Mucosa of stomach (tissue), 1 donor: ENCODE data around the gene SDR42E1.
"Not testable (repeated sequence)": the region's sequence is repeated elsewhere in the genome, so short reads cannot be mapped to it uniquely, and the experiment has no call there.

Experiments used
- H3K27me3 ChIP-seq: one replicate; pipeline ENCODE4 v1.7.0; 2013; ENCODE audit warnings: mild to moderate bottlenecking, low read length; ENCODE audit not compliant: control insufficient read depth, insufficient read depth
- H3K36me3 ChIP-seq: one replicate; pipeline ENCODE4 v1.7.0; 2013; ENCODE audit warnings: low read length; ENCODE audit not compliant: control insufficient read depth, insufficient read depth
- H3K4me1 ChIP-seq: one replicate; pipeline ENCODE4 v1.7.0; 2013; ENCODE audit warnings: mild to moderate bottlenecking, low read length; ENCODE audit not compliant: control insufficient read depth, insufficient read depth
- H3K4me3 ChIP-seq: one replicate; pipeline ENCODE4 v1.7.0; 2013; ENCODE audit warnings: low read length
- H3K9ac ChIP-seq: one replicate; pipeline ENCODE4 v1.7.0; 2013; ENCODE audit warnings: mild to moderate bottlenecking, low read length, moderate library complexity
- H3K9me3 ChIP-seq: one replicate; pipeline ENCODE4 v1.7.0; 2013; ENCODE audit warnings: mild to moderate bottlenecking, low read length, moderate library complexity; ENCODE audit not compliant: control insufficient read depth
- donor health status: Pancreatic carcinoma.

The SDR42E1 gene

DNA sequence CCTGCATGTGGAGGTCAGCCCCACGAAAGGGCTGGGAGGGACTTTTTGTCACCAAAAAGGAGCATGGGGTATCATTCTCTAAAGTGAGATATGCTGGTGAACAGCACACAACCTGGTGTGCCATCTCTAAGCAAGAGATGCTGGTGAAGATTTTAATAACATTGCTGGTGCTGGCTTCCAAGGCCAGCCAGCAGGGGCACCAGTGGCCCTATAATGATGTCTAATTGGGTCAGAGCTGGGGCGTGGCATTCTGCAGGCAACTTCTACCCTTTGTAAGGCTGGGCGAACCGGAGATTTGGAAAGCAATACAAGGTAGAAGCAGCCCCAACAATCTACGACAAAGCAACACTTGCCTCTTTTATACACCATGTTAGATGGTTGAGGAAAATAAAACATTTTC lies 16.8 kb downstream of the SDR42E1 start:
- H3K9ac ChIP-seq = no peak overlapping the region
- no peaks in the 10 kb centered on the region for H3K9me3 ChIP-seq
- peaks cover 23% of the 10 kb centered on the region for H3K4me1 ChIP-seq
- no peaks in the 10 kb centered on the region for H3K36me3 ChIP-seq
- H3K27me3 ChIP-seq = no peaks in the 10 kb centered on the region
- no peak overlapping the region for H3K4me3 ChIP-seq

DNA sequence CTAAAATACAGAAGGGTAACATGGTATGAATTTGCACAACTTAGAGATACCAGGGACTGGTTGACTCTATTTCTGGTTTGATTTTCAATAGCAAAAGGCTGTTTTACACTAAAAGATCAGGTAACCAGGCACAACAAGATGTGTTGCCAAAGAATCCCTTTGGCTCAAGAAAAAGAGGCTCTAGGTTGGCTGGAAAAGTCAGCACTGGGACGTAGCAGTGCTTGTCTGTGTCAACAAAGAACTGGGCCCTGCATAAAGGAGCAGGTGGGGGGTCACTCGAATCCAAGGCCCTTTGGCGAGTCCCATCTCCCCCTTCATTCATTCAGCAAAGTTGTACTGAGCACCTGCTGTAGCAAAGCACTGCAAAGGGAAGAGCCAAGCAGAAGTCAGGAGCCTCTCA lies 18.4 kb downstream of the SDR42E1 start:
- Histone ChIP-seq H3K9ac (no peak overlapping the region), H3K4me3 (no peak overlapping the region), H3K36me3 (no peaks in the 10 kb centered on the region), H3K9me3 (no peaks in the 10 kb centered on the region), H3K4me1 (peaks cover 23% of the 10 kb centered on the region), H3K27me3 (no peaks in the 10 kb centered on the region)

GRCh38 chr16:81987706-81988105 lies 23.6 kb downstream of the SDR42E1 start:
- H3K4me3 ChIP-seq = no peak overlapping the region
- H3K4me1 ChIP-seq = no peaks in the 10 kb centered on the region
- no peaks in the 10 kb centered on the region for H3K27me3 ChIP-seq
- no peaks in the 10 kb centered on the region for H3K9me3 ChIP-seq
- no peaks in the 10 kb centered on the region for H3K36me3 ChIP-seq
- H3K9ac ChIP-seq = no peak overlapping the region

DNA sequence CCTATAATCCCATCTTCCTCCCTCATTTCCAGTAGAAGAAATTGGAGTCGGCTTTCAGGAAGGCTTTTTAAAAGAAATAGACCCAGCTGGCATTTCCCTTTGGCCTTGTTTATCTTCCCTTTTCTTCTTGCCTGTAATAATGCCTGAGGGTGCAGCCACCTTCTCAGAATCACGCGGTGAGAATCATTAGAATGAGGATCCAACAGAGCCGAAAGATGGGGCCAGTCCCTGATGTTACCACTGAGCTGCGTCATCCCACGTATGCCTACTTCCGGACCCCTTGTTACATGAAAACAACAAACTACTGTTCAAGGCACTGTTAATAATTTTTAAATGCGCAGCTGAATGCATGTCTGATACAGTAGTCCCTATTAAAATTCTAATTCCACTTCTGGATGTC lies 24.1 kb downstream of the SDR42E1 start:
- H3K9me3 ChIP-seq = no peaks in the 10 kb centered on the region
- H3K4me1 ChIP-seq = no peaks in the 10 kb centered on the region
- no peaks in the 10 kb centered on the region for H3K27me3 ChIP-seq
- no peak overlapping the region for H3K9ac ChIP-seq
- H3K36me3 ChIP-seq = no peaks in the 10 kb centered on the region
- H3K4me3 ChIP-seq = no peak overlapping the region

- H3K4me3 ChIP-seq, H3K9me3 ChIP-seq, H3K27me3 ChIP-seq, H3K36me3 ChIP-seq, H3K9ac ChIP-seq, H3K4me1 ChIP-seq: not testable (repeated sequence)
Measured at GRCh38 chr16:81977335-81977942, 33.8 kb downstream of the SDR42E1 start.

DNA sequence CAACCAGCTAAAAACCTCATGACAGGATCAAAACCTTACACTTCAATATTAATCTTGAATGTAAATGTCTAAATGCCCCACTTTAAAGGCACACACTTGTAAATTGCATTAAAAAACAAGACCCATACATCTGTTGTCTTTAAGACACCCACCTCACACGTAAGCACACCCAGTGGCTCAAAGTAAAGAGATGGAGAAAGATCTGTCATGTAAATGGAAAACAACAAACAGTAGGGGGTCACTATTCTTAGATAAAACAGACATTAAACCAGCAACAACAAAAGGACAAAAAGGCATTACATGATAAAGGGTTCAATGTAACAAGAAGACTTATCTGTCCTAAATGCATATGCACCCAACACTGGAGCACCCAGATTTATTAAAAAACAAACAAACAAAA lies 35.6 kb downstream of the SDR42E1 start:
- H3K4me3 ChIP-seq = no peak overlapping the region
- no peaks in the 10 kb centered on the region for H3K9me3 ChIP-seq
- no peaks in the 10 kb centered on the region for H3K27me3 ChIP-seq
- no peaks in the 10 kb centered on the region for H3K36me3 ChIP-seq
- H3K4me1 ChIP-seq = no peaks in the 10 kb centered on the region
- no peak overlapping the region for H3K9ac ChIP-seq

GRCh38 chr16:81973737-81974136 lies 37.5 kb downstream of the SDR42E1 start:
- Histone ChIP-seq H3K9me3 (no peaks in the 10 kb centered on the region), H3K9ac (no peak overlapping the region), H3K4me1 (no peaks in the 10 kb centered on the region), H3K4me3 (no peak overlapping the region), H3K36me3 (no peaks in the 10 kb centered on the region), H3K27me3 (no peaks in the 10 kb centered on the region)

- no peak overlapping the region for H3K4me3 ChIP-seq
- H3K9ac ChIP-seq = no peak overlapping the region
- H3K4me1 ChIP-seq = no peaks in the 10 kb centered on the region
- H3K36me3 ChIP-seq = no peaks in the 10 kb centered on the region
- H3K9me3 ChIP-seq = no peaks in the 10 kb centered on the region
- H3K27me3 ChIP-seq = no peaks in the 10 kb centered on the region
Measured at GRCh38 chr16:81971853-81972252, 39.4 kb downstream of the SDR42E1 start.

DNA sequence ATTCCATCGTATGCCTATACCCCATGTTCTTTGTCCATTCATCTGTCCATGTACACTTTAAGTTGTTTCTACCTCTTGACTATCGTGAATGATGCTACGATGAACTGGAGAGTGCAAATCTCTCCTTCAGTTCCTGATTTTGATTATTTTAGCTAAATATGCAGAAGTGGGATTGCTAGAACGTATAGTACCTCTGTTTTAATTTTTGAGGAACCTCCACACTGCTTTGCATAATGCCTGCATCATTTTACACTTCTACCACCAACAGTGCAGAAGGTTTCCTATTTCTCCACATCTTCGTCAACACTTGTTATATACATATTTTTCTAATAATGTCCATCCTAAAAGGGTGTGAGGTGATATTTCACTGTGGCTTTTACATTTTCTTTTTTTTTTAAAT lies 43.9 kb downstream of the SDR42E1 start:
- H3K4me3 ChIP-seq = no peak overlapping the region

DNA sequence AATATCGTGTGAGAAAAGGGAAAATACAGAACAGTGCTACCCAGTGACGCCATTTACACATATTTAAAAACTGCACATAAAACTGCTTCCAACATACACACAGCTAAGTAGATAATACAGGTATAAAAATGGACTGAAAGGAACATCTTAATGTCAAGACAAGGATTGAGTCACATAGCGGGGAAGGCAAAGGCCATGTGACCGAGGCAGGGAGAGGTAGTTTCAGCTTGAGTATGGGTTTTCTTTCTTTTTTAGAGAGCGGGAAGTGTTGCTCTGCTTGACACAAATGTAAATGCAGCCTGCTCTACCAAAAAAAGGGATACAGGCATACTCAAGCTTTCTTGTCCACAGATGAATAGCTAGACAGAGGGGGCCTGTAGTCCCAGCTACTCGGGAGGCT lies 46.5 kb downstream of the SDR42E1 start:
- Histone ChIP-seq H3K9ac (no peak overlapping the region), H3K27me3 (no peaks in the 10 kb centered on the region), H3K36me3 (no peaks in the 10 kb centered on the region), H3K4me3 (no peak overlapping the region), H3K9me3 (no peaks in the 10 kb centered on the region), H3K4me1 (no peaks in the 10 kb centered on the region)

More for the DNA sequence above, 43.9 kb downstream of the SDR42E1 start:
- Histone ChIP-seq H3K36me3 (no peaks in the 10 kb centered on the region), H3K4me1 (no peaks in the 10 kb centered on the region), H3K9ac (no peak overlapping the region), H3K27me3 (no peaks in the 10 kb centered on the region), H3K9me3 (no peaks in the 10 kb centered on the region)

- H3K9me3 ChIP-seq = no peaks in the 10 kb centered on the region
- H3K36me3 ChIP-seq = no peaks in the 10 kb centered on the region
- no peaks in the 10 kb centered on the region for H3K27me3 ChIP-seq
- H3K9ac ChIP-seq = no peak overlapping the region
- H3K4me1 ChIP-seq = no peaks in the 10 kb centered on the region
- H3K4me3 ChIP-seq = no peak overlapping the region
Measured at GRCh38 chr16:81956213-81956948, 54.9 kb downstream of the SDR42E1 start.

DNA sequence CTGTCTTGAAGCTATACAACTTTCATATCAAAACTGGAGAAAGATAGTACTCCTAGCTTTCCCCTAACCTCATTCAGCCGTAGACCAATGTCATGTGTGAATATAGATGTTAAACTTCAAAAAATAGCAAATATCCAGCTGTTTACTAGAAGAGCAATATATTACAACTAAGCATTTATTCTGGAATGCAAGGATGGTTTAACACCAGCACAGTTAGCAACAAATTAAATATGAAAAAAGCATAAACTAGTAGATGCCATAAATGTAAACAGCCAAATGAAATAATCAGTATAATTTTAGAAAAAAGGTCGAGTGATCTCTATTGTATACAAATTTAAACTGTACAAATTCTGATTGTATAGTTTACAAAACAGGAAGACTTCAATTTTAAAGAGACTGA lies 59.7 kb downstream of the SDR42E1 start:
- no peaks in the 10 kb centered on the region for H3K9me3 ChIP-seq
- no peak overlapping the region for H3K4me3 ChIP-seq
- no peaks in the 10 kb centered on the region for H3K36me3 ChIP-seq
- no peak overlapping the region for H3K9ac ChIP-seq
- H3K4me1 ChIP-seq = no peaks in the 10 kb centered on the region
- H3K27me3 ChIP-seq = no peaks in the 10 kb centered on the region
